ENCODE measurements around the gene IGSF1. TPM values are rescaled to one million over a fixed set of nuclear protein-coding genes. Genes with fewer than 3 reads are reported as not detected.
"Not testable (repeated sequence)": the region's sequence is repeated elsewhere in the genome, so short reads cannot be mapped to it uniquely, and the experiment has no call there.

Gene IGSF1
- total and polyA plus RNA-seq, 2 of the 4 experiments (the other 2 are of a cell fraction) = not detected

DNA sequence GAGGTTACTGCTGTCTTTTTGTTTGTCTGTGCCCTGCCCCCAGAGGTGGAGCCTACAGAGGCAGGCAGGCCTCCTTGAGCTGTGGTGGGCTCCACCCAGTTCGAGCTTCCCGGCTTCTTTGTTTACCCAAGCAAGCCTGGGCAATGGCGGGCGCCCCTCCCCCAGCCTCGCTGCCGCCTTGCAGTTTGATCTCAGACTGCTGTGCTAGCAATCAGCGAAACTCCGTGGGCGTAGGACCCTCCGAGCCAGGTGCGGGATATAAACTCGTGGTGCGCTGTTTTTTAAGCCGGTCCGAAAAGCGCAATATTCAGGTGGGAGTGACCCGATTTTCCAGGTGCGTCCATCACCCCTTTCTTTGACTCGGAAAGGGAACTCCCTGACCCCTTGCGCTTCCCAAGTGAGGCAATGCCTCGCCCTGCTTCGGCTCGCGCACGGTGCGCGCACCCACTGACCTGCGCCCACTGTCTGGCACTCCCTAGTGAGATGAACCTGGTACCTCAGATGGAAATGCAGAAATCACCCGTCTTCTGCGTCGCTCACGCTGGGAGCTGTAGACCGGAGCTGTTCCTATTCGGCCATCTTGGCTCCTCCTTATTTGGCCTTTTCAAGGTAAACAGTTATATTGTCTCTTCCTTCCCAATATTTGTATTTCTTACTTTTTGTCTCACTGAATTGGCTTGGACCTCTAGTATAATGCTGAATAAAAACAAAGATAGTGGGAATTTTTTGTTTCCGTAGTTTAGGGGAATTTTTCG lies 37.9 kb downstream of the IGSF1 start:
- H3K9me3 ChIP-seq (ENCODE audit: control insufficient read depth, insufficient read depth, low read length); H3K9me1 ChIP-seq (ENCODE audit: insufficient read depth, low read length); dilution Hi-C loops (cut with HindIII; ENCODE audit: low sequenced_read_pairs, unreplicated experiment); H3K18ac ChIP-seq (ENCODE audit: low read depth, low read length); H2BK5ac ChIP-seq (ENCODE audit: low read depth, low read length, poor library complexity, severe bottlenecking); H2BK15ac ChIP-seq (ENCODE audit: low read depth, low read length); H3K36me3 ChIP-seq (ENCODE audit: control insufficient read depth, insufficient read depth, low read length); H2AK9ac ChIP-seq (replicated peaks; ENCODE audit: low read depth, low read length, poor library complexity); H3K4me2 ChIP-seq (ENCODE audit: low read depth, low read length); CTCF ChIA-PET; H4K5ac ChIP-seq (ENCODE audit: low read depth, low read length); H3K23ac ChIP-seq (ENCODE audit: low read depth, low read length); intact Hi-C loops (cut with micrococcal nuclease); H3K4me3 ChIP-seq (ENCODE audit: insufficient read depth, low read depth, low read length); H3K4ac ChIP-seq (ENCODE audit: low read depth, low read length); H4K8ac ChIP-seq (ENCODE audit: low read depth in 2 of 2, low read length in 2 of 2); in situ Hi-C loops (cut with MboI; ENCODE audit: low sequenced_read_pairs); DNase-seq; H3K9ac ChIP-seq (ENCODE audit: low read depth, low read length); ATAC-seq (ENCODE audit: low read depth); H2AK5ac ChIP-seq (ENCODE audit: low read depth, low read length); H3K27me3 ChIP-seq (ENCODE audit: control insufficient read depth, insufficient read depth, low read length); H4K20me1 ChIP-seq (ENCODE audit: insufficient read depth, low read length); H2AFZ ChIP-seq (replicated peaks; ENCODE audit: low read length, poor library complexity); H2BK120ac ChIP-seq (ENCODE audit: low read depth, low read length); H3K4me1 ChIP-seq (ENCODE audit: control insufficient read depth, insufficient read depth, low read length); POLR2A ChIA-PET (ENCODE audit: unreplicated experiment); H4K91ac ChIP-seq (ENCODE audit: insufficient read depth, low read depth, low read length); H3K56ac ChIP-seq (ENCODE audit: extremely low read depth, insufficient read depth, low read length); H3K79me1 ChIP-seq (ENCODE audit: low read depth in 1 of 2, low read length in 2 of 2); H3K27ac ChIP-seq (ENCODE audit: insufficient read depth, low read length); BruUV-seq (replicated peaks); H2BK20ac ChIP-seq (ENCODE audit: low read depth, low read length); H3K14ac ChIP-seq (replicated peaks; ENCODE audit: low read depth, low read length): not testable (repeated sequence)
- no CpG with 5 or more reads among the region's 36 CpGs for WGBS, 2 experiments (ENCODE audit: extremely low coverage in 2 of 2, insufficient read length in 1 of 2)

Data from IMR-90 (cell line).